HepG2 (cell line): ENCODE data around the gene SORBS2. TPM values are rescaled to one million over a fixed set of nuclear protein-coding genes. Genes with fewer than 3 reads are reported as not detected.

Experiments used
- AHDC1 ChIP-seq: sonication (generic); formaldehyde crosslinking; IDR thresholded peaks from 2 replicates; pipeline ENCODE4 v1.5.1; 2020; ENCODE audit warnings: mild to moderate bottlenecking, missing genetic modification reagents, borderline replicate concordance
- MEIS1 ChIP-seq: sonication (generic); formaldehyde crosslinking; IDR thresholded peaks from 2 replicates; pipeline ENCODE4 v1.9.0; 2021; ENCODE audit warnings: mild to moderate bottlenecking, missing genetic modification reagents, moderate library complexity, borderline replicate concordance
- MIER3 ChIP-seq: IDR thresholded peaks from 2 replicates; pipeline ENCODE4 v1.6.1; 2016; ENCODE audit warnings: missing compliant biosample characterization, borderline replicate concordance
- NFE2L1 ChIP-seq: sonication (generic); formaldehyde crosslinking; IDR thresholded peaks from 2 replicates; pipeline ENCODE4 v1.4.0; 2020; ENCODE audit warnings: missing genetic modification reagents, mild to moderate bottlenecking, borderline replicate concordance
- RFX5 ChIP-seq: IDR thresholded peaks from 2 replicates; pipeline ENCODE4 v1.6.1; 2011; ENCODE audit warnings: low read depth, low read length, improper control_type of control experiment
- SKI ChIP-seq: fragments of 450-650 bp; IDR thresholded peaks from one replicate; pipeline ENCODE4 v1.6.1; 2018; ENCODE audit warnings: mild to moderate bottlenecking; ENCODE audit not compliant: partially characterized antibody
- SMC3 ChIP-seq: IDR thresholded peaks from 2 replicates; pipeline ENCODE4 v1.6.1; 2011; ENCODE audit warnings: low read length, improper control_type of control experiment
- ZBTB2 ChIP-seq: sonication (generic); formaldehyde crosslinking; IDR thresholded peaks from 2 replicates; pipeline ENCODE4 v1.8.0; 2022; ENCODE audit warnings: low read depth, missing genetic modification reagents
- ZC3H13 ChIP-seq: sonication (generic); formaldehyde crosslinking; IDR thresholded peaks from 2 replicates; pipeline ENCODE4 v1.8.1; 2023; ENCODE audit warnings: mild to moderate bottlenecking, missing genetic modification reagents, moderate library complexity
- ZHX1 ChIP-seq: sonication (generic); formaldehyde crosslinking; IDR thresholded peaks from 2 replicates; pipeline ENCODE4 v1.8.1; 2022; ENCODE audit warnings: low read depth, mild to moderate bottlenecking, missing genetic modification reagents
- ZNF143 ChIP-seq: sonication (generic); formaldehyde crosslinking; IDR thresholded peaks from 2 replicates; pipeline ENCODE4 v1.4.0; 2020; ENCODE audit warnings: missing genetic modification reagents
- ZNF24 ChIP-seq: fragments of 450-650 bp; IDR thresholded peaks from 2 replicates; pipeline ENCODE4 v1.6.1; 2017; ENCODE audit warnings: antibody characterized with exemption, mild to moderate bottlenecking
- ZNF431 ChIP-seq: sonication (generic); formaldehyde crosslinking; IDR thresholded peaks from 2 replicates; pipeline ENCODE4 v1.9.0; 2022; ENCODE audit warnings: missing genetic modification reagents, low read depth, mild to moderate bottlenecking, borderline replicate concordance
- ZNF563 ChIP-seq: sonication (generic); formaldehyde crosslinking; IDR thresholded peaks from 2 replicates; pipeline ENCODE4 v1.8.0; 2022; ENCODE audit warnings: mild to moderate bottlenecking, moderate library complexity, missing genetic modification reagents
- ZNF747 ChIP-seq: sonication (generic); formaldehyde crosslinking; IDR thresholded peaks from 2 replicates; pipeline ENCODE4 v1.8.1; 2023; ENCODE audit warnings: missing genetic modification reagents, mild to moderate bottlenecking, borderline replicate concordance
- ZZZ3 ChIP-seq: sonication (generic); formaldehyde crosslinking; IDR thresholded peaks from 2 replicates; pipeline ENCODE4 v1.4.0; 2020; ENCODE audit warnings: missing genetic modification reagents, mild to moderate bottlenecking, borderline replicate concordance
- polyA plus RNA-seq, 8 experiments: library from polyadenylated mRNA; depleted of rRNA in 3 of 8; stranded (reverse) in 7 of 8; unstranded in 1 of 8; fragments of >200 nt; fragmentation: Illumina TruSeq in 4 of 8; extraction: Trizol in 4 of 8; gene quantifications; 2 replicates each; pipeline versions ENCODE4 v1.2.1 to v1.2.3, GENCODE V29; 2011 to 2016; ENCODE audit warnings: low read depth in 4 of 8, missing spikeins in 1 of 8, mixed read lengths in 1 of 8; ENCODE audit not compliant: insufficient read depth in 1 of 8
- total RNA-seq, 5 experiments: library from RNA; depleted of rRNA; stranded (reverse); fragments of >200 nt; fragmentation: Illumina TruSeq; extraction: Trizol; gene quantifications; 2 replicates each; pipeline ENCODE4 v1.2.3, GENCODE V29; 2016; ENCODE audit warnings: low read depth in 1 of 5
- TF ChIP-seq, protein P1 (sequence below): sonication (generic); formaldehyde crosslinking; IDR thresholded peaks from 2 replicates; pipeline ENCODE4 v1.5.0; 2020; ENCODE audit warnings: mild to moderate bottlenecking, missing genetic modification reagents

SORBS2 gene
- total and polyA plus RNA-seq, 2 of the 13 experiments (the other 11 are each of a cell fraction or from before 2014, with no cell fraction given): 25.0 to 80.5 TPM

- TF ChIP-seq AHDC1 (CRISPR knock-in tag) (peak; percentile 85), ZBTB2 (CRISPR knock-in tag) (no peak), ZHX1 (CRISPR knock-in tag) (no peak), ZNF24 (no peak), SKI (peak; percentile 39), MEIS1 (peak; percentile 44; the same call in 1 of the 2 replicates), MIER3 (CRISPR knock-in tag) (peak; percentile 58; the same call in 1 of the 2 replicates), ZZZ3 (CRISPR knock-in tag) (no peak), SMC3 (no peak), ZC3H13 (CRISPR knock-in tag) (no peak), ZNF431 (CRISPR knock-in tag) (no peak), ZNF747 (CRISPR knock-in tag) (no peak), RFX5 (no peak), ZNF143 (CRISPR knock-in tag) (no peak), NFE2L1 (CRISPR knock-in tag) (no peak), ZNF563 (no peak)
- TF ChIP-seq, protein P1, sequence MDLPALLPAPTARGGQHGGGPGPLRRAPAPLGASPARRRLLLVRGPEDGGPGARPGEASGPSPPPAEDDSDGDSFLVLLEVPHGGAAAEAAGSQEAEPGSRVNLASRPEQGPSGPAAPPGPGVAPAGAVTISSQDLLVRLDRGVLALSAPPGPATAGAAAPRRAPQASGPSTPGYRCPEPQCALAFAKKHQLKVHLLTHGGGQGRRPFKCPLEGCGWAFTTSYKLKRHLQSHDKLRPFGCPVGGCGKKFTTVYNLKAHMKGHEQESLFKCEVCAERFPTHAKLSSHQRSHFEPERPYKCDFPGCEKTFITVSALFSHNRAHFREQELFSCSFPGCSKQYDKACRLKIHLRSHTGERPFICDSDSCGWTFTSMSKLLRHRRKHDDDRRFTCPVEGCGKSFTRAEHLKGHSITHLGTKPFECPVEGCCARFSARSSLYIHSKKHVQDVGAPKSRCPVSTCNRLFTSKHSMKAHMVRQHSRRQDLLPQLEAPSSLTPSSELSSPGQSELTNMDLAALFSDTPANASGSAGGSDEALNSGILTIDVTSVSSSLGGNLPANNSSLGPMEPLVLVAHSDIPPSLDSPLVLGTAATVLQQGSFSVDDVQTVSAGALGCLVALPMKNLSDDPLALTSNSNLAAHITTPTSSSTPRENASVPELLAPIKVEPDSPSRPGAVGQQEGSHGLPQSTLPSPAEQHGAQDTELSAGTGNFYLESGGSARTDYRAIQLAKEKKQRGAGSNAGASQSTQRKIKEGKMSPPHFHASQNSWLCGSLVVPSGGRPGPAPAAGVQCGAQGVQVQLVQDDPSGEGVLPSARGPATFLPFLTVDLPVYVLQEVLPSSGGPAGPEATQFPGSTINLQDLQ: no peak
These were observed 98.3 kb downstream of the SORBS2 start (continued) for GRCh38 chr4:185713731-185714130.
